Measurements from ENCODE around the gene SECISBP2. TPM values are rescaled to one million over a fixed set of nuclear protein-coding genes. Genes with fewer than 3 reads are reported as not detected.

Gene SECISBP2
- total RNA-seq, 8 experiments from 2014 or later, result 24.5 to 73.8 (median 52.7) TPM

- no peak overlapping the region for H3K27ac ChIP-seq
Observed at GRCh38 chr9:89374176-89374575, 55.9 kb downstream of the SECISBP2 start.

GRCh38 chr9:89375191-89375760, 57.0 kb downstream of the SECISBP2 start:
- WGBS, 10 experiments, result 40 to 100% (median 80%) methylated on average over 1 to 3 of the region's 8 CpGs; no CpG with 5 or more reads in 3 of the 10 experiments
- no peak overlapping the region for H3K27ac ChIP-seq
- H3K4me3 ChIP-seq, result no peak overlapping the region
- H3K4me1 ChIP-seq (replicated peaks in 1 of 2), result peaks cover 0 to 6% of the 10 kb centered on the region in 2 donors
- ATAC-seq (replicated peaks in 6 of 8), result peak in 6 of 8 experiments; percentile 53 to 78 (median 74)
- in situ Hi-C loops (cut with MboI; ENCODE audit: low pct_unique_long_range_greater_than_20kb in 2 of 9, low sequenced_read_pairs in 9 of 9, unreplicated experiment in 9 of 9), result no loop called here

More at GRCh38 chr9:89374176-89374575, 55.9 kb downstream of the SECISBP2 start:
- 100% methylated on average over 1 to 3 of the region's 4 CpGs; no CpG with 5 or more reads in 6 of the 10 experiments for WGBS, 10 experiments
- H3K4me1 ChIP-seq (replicated peaks in 1 of 2), result peaks cover under 1 to 7% of the 10 kb centered on the region in 2 donors
- no peak overlapping the region for H3K4me3 ChIP-seq
- in situ Hi-C loops (cut with MboI; ENCODE audit: low pct_unique_long_range_greater_than_20kb in 2 of 9, low sequenced_read_pairs in 9 of 9, unreplicated experiment in 9 of 9), result no loop called here
- ATAC-seq (replicated peaks in 6 of 8), result no peak

GRCh38 chr9:89376286-89376685, 58.0 kb downstream of the SECISBP2 start:
- no peak overlapping the region for H3K27ac ChIP-seq
- WGBS, 10 experiments, result 86 to 92% (median 90%) methylated on average over 1 to 4 of the region's 4 CpGs; no CpG with 5 or more reads in 6 of the 10 experiments
- no peak for ATAC-seq (replicated peaks in 6 of 8)
- no peak overlapping the region for H3K4me3 ChIP-seq
- peaks cover 0 to 6% of the 10 kb centered on the region in 2 donors for H3K4me1 ChIP-seq (replicated peaks in 1 of 2)
- in situ Hi-C loops (cut with MboI; ENCODE audit: low pct_unique_long_range_greater_than_20kb in 2 of 9, low sequenced_read_pairs in 9 of 9, unreplicated experiment in 9 of 9), result no loop called here

GRCh38 chr9:89376741-89377351, 58.5 kb downstream of the SECISBP2 start:
- H3K4me3 ChIP-seq, result no peak overlapping the region
- H3K4me1 ChIP-seq (replicated peaks in 1 of 2), result peaks cover 0 to 6% of the 10 kb centered on the region in 2 donors
- ATAC-seq (replicated peaks in 6 of 8), result no peak
- in situ Hi-C loops (cut with MboI; ENCODE audit: low pct_unique_long_range_greater_than_20kb in 2 of 9, low sequenced_read_pairs in 9 of 9, unreplicated experiment in 9 of 9), result no loop called here
- no peak overlapping the region for H3K27ac ChIP-seq
- 80 to 100% (median 91%) methylated on average over 1 to 7 of the region's 17 CpGs; no CpG with 5 or more reads in 2 of the 10 experiments for WGBS, 10 experiments

DNA sequence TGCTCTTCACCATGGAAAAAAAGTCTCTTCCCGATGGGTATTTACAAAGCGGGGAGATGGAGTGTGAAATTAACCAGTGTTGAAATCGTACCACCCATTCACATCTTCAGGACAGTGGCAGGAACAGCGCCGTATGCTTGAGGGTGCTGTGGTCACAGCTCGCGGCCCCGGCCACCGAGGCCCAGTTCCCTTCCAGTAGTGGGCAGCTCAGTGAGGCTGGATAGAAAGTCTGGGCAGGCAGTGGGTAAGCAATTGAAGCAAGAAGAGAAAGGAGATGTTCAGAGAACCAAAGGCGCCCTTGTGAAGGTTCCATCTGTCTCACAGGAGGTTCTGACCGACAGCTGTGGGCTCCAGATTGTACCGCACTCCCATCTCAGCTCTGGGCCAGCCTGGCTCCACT, 59.1 kb downstream of the SECISBP2 start:
- Histone ChIP-seq H3K4me1 (replicated peaks in 1 of 2) (peaks cover 0 to 6% of the 10 kb centered on the region in 2 donors), H3K4me3 (no peak overlapping the region), H3K27ac (no peak overlapping the region)
- no peak for ATAC-seq (replicated peaks in 6 of 8)
- 61 to 100% (median 91%) methylated on average over 1 to 8 of the region's 12 CpGs for WGBS, 10 experiments
- in situ Hi-C loops (cut with MboI; ENCODE audit: low pct_unique_long_range_greater_than_20kb in 2 of 9, low sequenced_read_pairs in 9 of 9, unreplicated experiment in 9 of 9), result no loop called here

DNA sequence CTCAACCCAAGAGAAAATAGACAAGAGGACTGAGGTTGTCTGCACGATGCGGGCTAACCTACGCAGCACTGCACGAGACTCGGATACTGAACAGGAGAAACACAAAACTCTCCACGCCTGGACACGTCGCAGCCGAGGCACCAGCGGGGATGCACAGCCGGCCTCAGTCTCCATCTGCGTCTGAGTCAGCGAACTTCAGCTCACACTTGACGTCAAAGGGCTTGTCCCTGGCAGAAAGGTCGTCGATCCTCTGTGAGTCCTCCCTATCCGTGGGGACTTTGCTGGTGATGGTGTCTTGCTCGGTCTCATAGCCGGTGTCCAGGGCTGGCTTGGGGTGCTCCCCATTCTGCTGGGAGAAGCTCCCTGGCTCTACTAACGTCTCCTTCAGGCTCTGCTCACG, 60.2 kb downstream of the SECISBP2 start:
- H3K4me1 ChIP-seq (replicated peaks in 1 of 2), result peaks cover 0 to 6% of the 10 kb centered on the region in 2 donors
- in situ Hi-C loops (cut with MboI; ENCODE audit: low pct_unique_long_range_greater_than_20kb in 2 of 9, low sequenced_read_pairs in 9 of 9, unreplicated experiment in 9 of 9), result no loop called here
- no peak overlapping the region for H3K27ac ChIP-seq
- WGBS, 10 experiments, result 73 to 100% (median 97%) methylated on average over 1 to 12 of the region's 21 CpGs; no CpG with 5 or more reads in 3 of the 10 experiments
- no peak overlapping the region for H3K4me3 ChIP-seq
- no peak for ATAC-seq (replicated peaks in 6 of 8)

DNA sequence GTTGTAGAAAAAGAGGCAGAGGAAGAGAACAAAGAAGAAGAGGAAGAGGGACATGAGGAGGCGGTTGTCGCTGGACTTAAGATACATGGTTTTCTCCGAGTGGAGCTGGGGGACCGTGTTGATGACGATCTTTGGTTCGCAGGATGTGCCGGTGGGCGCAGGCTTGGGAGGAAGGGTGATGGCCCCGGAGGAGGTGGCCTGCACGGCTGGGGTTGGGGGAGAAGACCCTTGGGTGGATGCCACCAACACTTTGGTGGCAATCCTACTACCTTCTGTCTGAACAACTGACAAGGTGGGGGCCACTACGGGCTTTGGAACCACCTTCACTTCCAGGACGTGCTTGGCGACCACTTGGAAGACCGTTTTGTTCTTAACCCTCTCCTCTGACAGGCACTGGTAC, 60.7 kb downstream of the SECISBP2 start:
- ATAC-seq (replicated peaks in 6 of 8), result no peak
- in situ Hi-C loops (cut with MboI; ENCODE audit: low pct_unique_long_range_greater_than_20kb in 2 of 9, low sequenced_read_pairs in 9 of 9, unreplicated experiment in 9 of 9), result no loop called here
- 0 to 93% (median 88%) methylated on average over 1 to 10 of the region's 14 CpGs; no CpG with 5 or more reads in 5 of the 10 experiments for WGBS, 10 experiments
- no peak overlapping the region for H3K4me3 ChIP-seq
- H3K27ac ChIP-seq, result no peak overlapping the region
- peaks cover 0 to 6% of the 10 kb centered on the region in 2 donors for H3K4me1 ChIP-seq (replicated peaks in 1 of 2)

DNA sequence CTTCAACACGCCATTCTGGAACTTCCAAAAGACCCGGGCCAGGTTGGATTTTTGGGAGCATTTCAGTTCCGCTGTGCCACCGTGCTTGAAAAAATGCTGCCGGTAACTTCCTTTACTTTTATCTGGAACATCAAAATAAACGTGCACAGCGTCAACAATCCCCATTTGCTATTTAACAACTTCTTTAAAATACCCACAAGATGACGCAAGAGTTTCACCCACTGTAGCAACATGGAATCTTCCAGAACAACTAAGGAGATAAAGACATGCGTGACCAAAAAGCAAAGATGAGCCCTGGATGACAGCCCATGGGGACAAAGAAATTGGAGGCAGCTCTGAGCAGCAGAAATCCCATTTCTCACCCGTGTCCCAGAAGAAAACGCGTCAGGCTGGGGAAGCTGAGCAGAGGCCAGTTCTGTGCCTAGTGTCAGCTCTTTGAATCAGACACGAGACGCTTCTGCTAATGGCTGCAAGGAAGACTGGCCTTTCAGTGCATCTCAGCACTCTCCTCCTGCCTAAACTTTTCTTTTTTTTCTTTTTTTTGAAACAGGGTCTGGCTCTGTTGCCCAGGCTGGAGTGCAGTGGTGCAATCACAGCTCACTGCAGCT, 61.3 kb downstream of the SECISBP2 start:
- Histone ChIP-seq H3K4me1 (replicated peaks in 1 of 2) (peaks cover 0 to 6% of the 10 kb centered on the region in 2 donors), H3K4me3 (no peak overlapping the region), H3K27ac (no peak overlapping the region)
- 65 to 100% (median 94%) methylated on average over 1 to 12 of the region's 14 CpGs; no CpG with 5 or more reads in 2 of the 10 experiments for WGBS, 10 experiments
- ATAC-seq (replicated peaks in 6 of 8), result no peak
- in situ Hi-C loops (cut with MboI; ENCODE audit: low pct_unique_long_range_greater_than_20kb in 2 of 9, low sequenced_read_pairs in 9 of 9, unreplicated experiment in 9 of 9), result no loop called here

DNA sequence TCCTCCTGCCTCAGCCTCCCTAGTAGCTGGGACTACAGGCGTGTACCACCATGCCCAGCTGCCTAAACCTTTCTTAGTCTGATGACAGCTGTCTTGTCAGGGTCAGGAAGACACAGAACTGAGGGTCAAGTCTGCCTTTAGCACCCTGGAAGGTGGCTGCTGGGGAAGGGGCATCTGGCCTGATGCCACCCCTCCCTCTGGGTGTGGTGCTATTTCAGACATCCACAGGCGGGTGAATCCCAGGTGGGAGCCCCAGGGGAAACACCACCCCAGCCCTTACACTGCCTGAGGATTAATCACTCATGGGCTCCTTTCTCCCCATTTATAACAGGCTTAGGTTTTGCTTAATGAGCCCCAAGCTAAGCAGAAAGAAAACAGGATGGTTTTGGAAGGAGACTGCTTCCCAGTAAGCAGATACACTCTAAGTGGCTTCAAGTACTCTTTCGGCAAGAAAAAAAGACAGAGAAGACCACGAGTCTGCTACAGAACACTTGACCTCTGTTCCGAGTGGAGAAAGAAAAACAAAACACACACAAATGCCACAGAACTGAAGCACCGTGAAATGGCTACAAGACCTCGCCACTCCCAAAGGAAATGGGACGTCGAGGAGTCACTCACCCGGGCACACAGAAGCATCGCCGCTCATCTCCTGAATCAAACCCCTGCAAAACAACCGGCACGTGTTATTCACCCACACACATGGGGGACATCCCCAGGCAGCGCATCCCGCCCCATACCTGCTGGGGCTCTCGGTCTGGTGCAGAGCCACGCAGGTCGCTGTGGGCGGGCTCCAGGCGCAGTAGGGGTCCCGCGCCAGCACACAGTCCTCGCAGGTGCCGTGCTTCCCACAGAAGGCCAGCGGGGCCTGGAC, 62.4 kb downstream of the SECISBP2 start:
- H3K4me1 ChIP-seq (replicated peaks in 1 of 2), result peaks cover 0 to under 1% of the 10 kb centered on the region in 2 donors
- H3K4me3 ChIP-seq, result no peak overlapping the region
- no peak for ATAC-seq (replicated peaks in 6 of 8)
- 47 to 100% (median 85%) methylated on average over 1 to 7 of the region's 26 CpGs for WGBS, 10 experiments
- in situ Hi-C loops (cut with MboI; ENCODE audit: low pct_unique_long_range_greater_than_20kb in 2 of 9, low sequenced_read_pairs in 9 of 9, unreplicated experiment in 9 of 9), result no loop called here
- H3K27ac ChIP-seq, result no peak overlapping the region

DNA sequence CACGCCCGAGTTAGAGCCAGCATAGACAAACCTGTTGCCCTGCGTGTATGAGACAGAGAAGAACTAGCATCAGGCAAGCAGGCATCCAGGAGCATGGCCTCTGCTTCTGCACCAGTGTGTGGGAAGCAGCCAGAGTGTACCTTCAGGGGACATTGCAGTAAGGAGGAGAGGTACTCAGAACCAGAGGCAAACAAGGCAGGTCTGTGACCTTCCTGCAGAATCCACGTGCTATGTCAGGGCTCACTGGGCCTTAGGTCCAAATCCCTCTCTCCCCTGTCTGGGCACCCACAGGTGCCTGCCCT, 63.0 kb downstream of the SECISBP2 start:
- no peak overlapping the region for H3K4me3 ChIP-seq
- in situ Hi-C loops (cut with MboI; ENCODE audit: low pct_unique_long_range_greater_than_20kb in 2 of 9, low sequenced_read_pairs in 9 of 9, unreplicated experiment in 9 of 9), result no loop called here

GRCh38 chr9:89382026-89382986, 64.0 kb downstream of the SECISBP2 start:
- in situ Hi-C loops (cut with MboI; ENCODE audit: low pct_unique_long_range_greater_than_20kb in 2 of 9, low sequenced_read_pairs in 9 of 9, unreplicated experiment in 9 of 9), result no loop called here
- WGBS, 10 experiments, result 90 to 100% (median 93%) methylated on average over 2 to 9 of the region's 27 CpGs; no CpG with 5 or more reads in 5 of the 10 experiments
- ATAC-seq (replicated peaks in 6 of 8), result no peak

More for the DNA sequence above, 63.0 kb downstream of the SECISBP2 start:
- Histone ChIP-seq H3K4me1 (replicated peaks in 1 of 2) (no peaks in the 10 kb centered on the region), H3K27ac (no peak overlapping the region)
- no peak for ATAC-seq (replicated peaks in 6 of 8)
- 100% methylated on average over 1 of the region's 4 CpGs; no CpG with 5 or more reads in 9 of the 10 experiments for WGBS, 10 experiments

More at GRCh38 chr9:89382026-89382986, 64.0 kb downstream of the SECISBP2 start:
- Histone ChIP-seq H3K4me3 (no peak overlapping the region), H3K4me1 (replicated peaks in 1 of 2) (no peaks in the 10 kb centered on the region), H3K27ac (no peak overlapping the region)
